Adrenal gland (tissue), 5 donors: ENCODE data around the gene TFEB.

Experiments used
- CTCF ChIP-seq, 6 experiments: fragments of 450-650 bp in 4 of 6; fragments of 200-600 bp in 2 of 6; sonication (generic) in 1 of 6; IDR thresholded peaks; 1 replicate in 5 of 6; 2 replicates in 1 of 6; pipeline versions ENCODE4 v1.5.1 to v1.8.0; 2016 to 2021; ENCODE audit warnings: antibody characterized with exemption in 6 of 6, mild to moderate bottlenecking in 2 of 6, moderate library complexity in 1 of 6
- POLR2A ChIP-seq, 2 donors: fragments of 450-650 bp; IDR thresholded peaks; one replicate each; pipeline ENCODE4 v1.6.1; 2017; ENCODE audit warnings: antibody characterized with exemption in 2 of 2, mild to moderate bottlenecking in 2 of 2, moderate library complexity in 1 of 2
- donor health status: DM: no; HTN: no; CAD: no.

- no peak for TF ChIP-seq POLR2A (IDR thresholded peaks at IDR 0.05)
- TF ChIP-seq CTCF (IDR thresholded peaks at IDR 0.05): no peak
Observed at GRCh38 chr6:41700463-41701347, 34.7 kb downstream of the TFEB start.
